GM12878 (cell line): ENCODE measurements around the gene ATCAY. TPM values are rescaled to one million over a fixed set of nuclear protein-coding genes. Genes with fewer than 3 reads are reported as not detected.

Source experiments
- ATAC-seq: fragments of 200-7000 bp; cut with Tn5 transposase; 3 replicates; pipeline ENCODE4 v1.9.1; 2020; ENCODE audit warnings: mild to moderate bottlenecking, moderate library complexity
- BruUV-seq: library from RNA; stranded (reverse); fragments of 400-500 nt; replicated peaks from 2 replicates; lab custom pipeline; 2021; lab: Mats Ljungman, UMichigan
- CTCF ChIA-PET: fragments of 300-600 bp; sonication (Branson Sonifier 250); formaldehyde crosslinking; extraction: SDS; loops from one replicate; lab custom pipeline; 2021; ENCODE audit warnings: inconsistent platforms; lab: Yijun Ruan, JAX
- POLR2A ChIA-PET: fragments of 350-600 bp; formaldehyde crosslinking; extraction: SDS; loops from one replicate; lab custom pipeline; 2021; ENCODE audit warnings: inconsistent platforms; lab: Charles Lee
- RAD21 ChIA-PET: fragments of 300-600 bp; sonication (Branson Sonifier 250); formaldehyde crosslinking; loops from one replicate; lab custom pipeline; 2023; ENCODE audit warnings: antibody characterized with exemption; ENCODE audit not compliant: unreplicated experiment; lab: Charles Lee
- SMC1A ChIA-PET: fragments of 300-600 bp; sonication (Branson Sonifier 250); formaldehyde crosslinking; loops from one replicate; lab custom pipeline; 2023; ENCODE audit not compliant: unreplicated experiment, uncharacterized antibody; lab: Charles Lee
- DNase-seq: peaks from one replicate; pipeline ENCODE4 v3.0.0-alpha.2; 2011; ENCODE audit warnings: low read depth, low spot score
- FAIRE-seq: peaks from 3 replicates; lab custom pipeline; 2011; peaks lifted over from hg19 to GRCh38; lab: Jason Lieb, UNC
- H2AFZ ChIP-seq: 2 replicates; pipeline ENCODE4 v1.6.0; 2011; ENCODE audit warnings: low read depth, low read length, control low read depth; ENCODE audit not compliant: control insufficient read depth
- H3K27ac ChIP-seq: 2 replicates; pipeline ENCODE4 v1.5.1; 2011; ENCODE audit warnings: control low read depth; ENCODE audit not compliant: control insufficient read depth, insufficient read depth
- H3K27me3 ChIP-seq, 2 experiments: replicated peaks in 1 of 2; 2 replicates each; pipeline versions ENCODE4 v1.6.0 to v1.6.1; 2011; ENCODE audit warnings: low read length in 1 of 2; ENCODE audit not compliant: control insufficient read depth in 2 of 2, insufficient read depth in 2 of 2
- H3K36me3 ChIP-seq, 2 experiments: 2 replicates each; pipeline ENCODE4 v1.5.1; 2011; ENCODE audit warnings: low read length in 1 of 2; ENCODE audit not compliant: control insufficient read depth in 2 of 2, insufficient read depth in 2 of 2
- H3K4me1 ChIP-seq: 2 replicates; pipeline ENCODE4 v1.6.1; 2011; ENCODE audit warnings: mild to moderate bottlenecking, low read length, moderate library complexity, mixed read lengths; ENCODE audit not compliant: control insufficient read depth, insufficient read depth
- H3K4me2 ChIP-seq: 2 replicates; pipeline ENCODE4 v1.6.0; 2011; ENCODE audit warnings: control low read depth; ENCODE audit not compliant: control insufficient read depth, insufficient read depth
- H3K4me3 ChIP-seq: fragments of 200-600 bp; sonication (generic); 2 replicates; pipeline ENCODE4 v1.5.1; 2016
- H3K79me2 ChIP-seq: 2 replicates; pipeline ENCODE4 v1.6.0; 2011; ENCODE audit warnings: low read length; ENCODE audit not compliant: control insufficient read depth, insufficient read depth
- H3K9ac ChIP-seq: 2 replicates; pipeline ENCODE4 v1.8.0; 2011; ENCODE audit warnings: low read length, control low read depth, mixed read lengths; ENCODE audit not compliant: control insufficient read depth, insufficient read depth
- H3K9me3 ChIP-seq: replicated peaks from 3 replicates; pipeline ENCODE4 v1.5.1; 2011; ENCODE audit warnings: mild to moderate bottlenecking, low read length; ENCODE audit not compliant: control insufficient read depth, insufficient read depth
- H4K20me1 ChIP-seq: 2 replicates; pipeline ENCODE4 v1.6.0; 2011; ENCODE audit not compliant: control insufficient read depth, insufficient read depth
- CHD1 ChIP-seq: IDR thresholded peaks from 2 replicates; pipeline ENCODE4 v1.6.1; 2012; ENCODE audit warnings: low read depth, low read length, improper control_type of control experiment
- E2F4 ChIP-seq: IDR thresholded peaks from 2 replicates; pipeline ENCODE4 v1.6.1; 2012; ENCODE audit warnings: low read depth, low read length, improper control_type of control experiment
- MEF2B ChIP-seq: fragments of 450-650 bp; IDR thresholded peaks from 2 replicates; pipeline ENCODE4 v1.6.1; 2018; ENCODE audit warnings: mild to moderate bottlenecking, moderate library complexity; ENCODE audit not compliant: partially characterized antibody, poor library complexity, severe bottlenecking
- NR2C2 ChIP-seq: IDR thresholded peaks from 2 replicates; pipeline ENCODE4 v1.6.1; 2011; ENCODE audit warnings: borderline replicate concordance, low read depth; ENCODE audit not compliant: control insufficient read depth, insufficient read length
- NRF1 ChIP-seq: conservative IDR thresholded peaks from 2 replicates; pipeline ENCODE4 v1.6.1; 2011; ENCODE audit warnings: mild to moderate bottlenecking, low read depth, low read length, improper control_type of control experiment
- POLR2A ChIP-seq: IDR thresholded peaks from 2 replicates; pipeline ENCODE4 v1.6.1; 2011; ENCODE audit warnings: low read depth, mild to moderate bottlenecking, low read length
- POLR2AphosphoS5 ChIP-seq: IDR thresholded peaks from 2 replicates; pipeline ENCODE4 v1.6.1; 2011; ENCODE audit warnings: mild to moderate bottlenecking, low read length, inconsistent platforms
- RUNX3 ChIP-seq: IDR thresholded peaks from 2 replicates; pipeline ENCODE4 v1.6.1; 2012; ENCODE audit warnings: low read length, inconsistent platforms
- SMARCA5 ChIP-seq: fragments of 450-650 bp; IDR thresholded peaks from 2 replicates; pipeline ENCODE4 v1.6.1; 2017; ENCODE audit warnings: mild to moderate bottlenecking
- SPI1 ChIP-seq: IDR thresholded peaks from 2 replicates; pipeline ENCODE4 v1.6.1; 2011; ENCODE audit warnings: low read depth, mild to moderate bottlenecking, low read length, moderate library complexity, borderline replicate concordance; ENCODE audit not compliant: insufficient read depth
- SREBF2 ChIP-seq: IDR thresholded peaks from 2 replicates; pipeline ENCODE4 v1.6.1; 2012; ENCODE audit warnings: mild to moderate bottlenecking, low read length
- TCF7 ChIP-seq: IDR thresholded peaks from 2 replicates; pipeline ENCODE4 v1.6.1; 2014; ENCODE audit warnings: antibody characterized with exemption, borderline replicate concordance
- YY1 ChIP-seq: IDR thresholded peaks from 2 replicates; pipeline ENCODE4 v1.6.1; 2011; ENCODE audit warnings: low read depth, mild to moderate bottlenecking, low read length
- WGBS: methylation state at CpG from one replicate; pipeline ENCODE4 v1.1.6; 2016; ENCODE audit warnings: low lambda C conversion rate; ENCODE audit not compliant: insufficient replicate concordance, insufficient coverage; ENCODE audit errors: missing lambda C conversion rate; 5-methylcytosine and 5-hydroxymethylcytosine counted together
- in situ Hi-C: fragments of 300-500 bp; cut with MboI; formaldehyde crosslinking; loops from 9 replicates; pipeline ENCODE4 v1.14.3; 2018; ENCODE audit warnings: mixed read lengths
- intact Hi-C: fragments of 100-400 bp; cut with micrococcal nuclease; formaldehyde crosslinking; loops from one replicate; pipeline ENCODE4 v1.14.2; 2022; ENCODE audit not compliant: unreplicated experiment
- polyA plus RNA-seq, 11 experiments: library from polyadenylated mRNA; depleted of rRNA in 4 of 11; unstranded in 6 of 11; stranded (reverse) in 5 of 11; fragments of >200 nt; fragmentation: Nextera tagmentation in 4 of 11; fragmentation: Illumina TruSeq in 1 of 11; extraction: Ambion mirVana in 4 of 11; extraction: Trizol in 1 of 11; gene quantifications; 1 replicate in 1 of 11; 2 replicates in 10 of 11; pipeline versions ENCODE4 v1.2.1 to v1.2.3, GENCODE V29; 2011 to 2016; ENCODE audit warnings: inconsistent platforms in 2 of 11, missing spikeins in 2 of 11, low read depth in 1 of 11
- total RNA-seq, 4 experiments: library from RNA; depleted of rRNA in 3 of 4; stranded (reverse); fragments of >200 nt in 3 of 4; fragmentation: Illumina TruSeq in 1 of 4; extraction: Trizol in 1 of 4; gene quantifications; 2 replicates each; pipeline versions ENCODE4 v1.2.1 to v1.2.3, GENCODE V29; 2013 to 2021

The ATCAY gene
- total and polyA plus RNA-seq, 10 of the 15 experiments (the other 5 are each of a cell fraction or from before 2014, with no cell fraction given), result under 0.01 to 0.04 (median 0.02) TPM; not detected in 4

GRCh38 chr19:3899531-3900294, 19.2 kb downstream of the ATCAY start (continued):
- TF ChIP-seq SPI1 (no peak), NR2C2 (no peak), YY1 (no peak)

GRCh38 chr19:3902317-3902973, 22.0 kb downstream of the ATCAY start:
- ChIA-PET POLR2A (no interaction called here), CTCF (no interaction called here), SMC1A (no interaction called here), RAD21 (no interaction called here)
- 47% methylated on average over 15 of the region's 15 CpGs for WGBS
- TF ChIP-seq E2F4 (no peak), MEF2B (no peak), CHD1 (no peak), SPI1 (no peak), SREBF2 (no peak), POLR2A (no peak), NRF1 (no peak), SMARCA5 (no peak), RUNX3 (no peak), POLR2AphosphoS5 (no peak), TCF7 (no peak)
- FAIRE-seq (no peak), ATAC-seq (no peak), DNase-seq (no peak)
- no peaks in the 10 kb centered on the region; the same call in 2 of the 3 replicates for H3K9me3 ChIP-seq
- no peaks in the 10 kb centered on the region for H3K36me3 ChIP-seq
- no peaks in the 10 kb centered on the region for H3K79me2 ChIP-seq
- H2AFZ ChIP-seq, result no peak overlapping the region
- no peak overlapping the region for H3K4me3 ChIP-seq
- no peaks in the 10 kb centered on the region for H4K20me1 ChIP-seq
- in situ Hi-C loops (no loop called here), intact Hi-C loops (no loop called here)
- H3K27me3 ChIP-seq, result no peaks in the 10 kb centered on the region
- no peak overlapping the region for H3K4me2 ChIP-seq
- no peak overlapping the region for H3K27ac ChIP-seq
- BruUV-seq, result no TSS peak
- H3K4me1 ChIP-seq, result no peaks in the 10 kb centered on the region
- H3K9ac ChIP-seq, result no peak overlapping the region
